Neuron (in vitro differentiated cells): ENCODE data around the gene TCF7L2.

Source experiments
- H2AFZ ChIP-seq: one replicate; pipeline ENCODE4 v1.6.1; 2013; ENCODE audit warnings: low read depth, mild to moderate bottlenecking, inconsistent platforms, low read length, moderate library complexity
- H3K27me3 ChIP-seq: one replicate; pipeline ENCODE4 v1.6.1; 2013; ENCODE audit warnings: low read length; ENCODE audit not compliant: insufficient read depth
- H3K36me3 ChIP-seq: one replicate; pipeline ENCODE4 v1.6.1; 2013; ENCODE audit warnings: low read length; ENCODE audit not compliant: insufficient read depth
- H3K4me1 ChIP-seq: one replicate; pipeline ENCODE4 v1.6.1; 2013; ENCODE audit warnings: low read length; ENCODE audit not compliant: insufficient read depth
- H3K4me3 ChIP-seq: 2 replicates; pipeline ENCODE4 v1.5.1; 2013; ENCODE audit warnings: mild to moderate bottlenecking, low read length, moderate library complexity
- H3K9me3 ChIP-seq: one replicate; pipeline ENCODE4 v1.6.1; 2013; ENCODE audit warnings: low read length

Gene TCF7L2

GRCh38 chr10:112961609-112962008 is 11.6 kb downstream of the TCF7L2 start:
- Histone ChIP-seq H3K4me3 (no peak overlapping the region), H3K36me3 (peaks cover 9% of the 10 kb centered on the region), H3K4me1 (peaks cover 51% of the 10 kb centered on the region), H3K9me3 (no peaks in the 10 kb centered on the region), H2AFZ (no peak overlapping the region), H3K27me3 (no peaks in the 10 kb centered on the region)

GRCh38 chr10:112962343-112962742 is 12.3 kb downstream of the TCF7L2 start:
- H3K4me1 ChIP-seq: peaks cover 44% of the 10 kb centered on the region
- H3K36me3 ChIP-seq: peaks cover 9% of the 10 kb centered on the region

DNA sequence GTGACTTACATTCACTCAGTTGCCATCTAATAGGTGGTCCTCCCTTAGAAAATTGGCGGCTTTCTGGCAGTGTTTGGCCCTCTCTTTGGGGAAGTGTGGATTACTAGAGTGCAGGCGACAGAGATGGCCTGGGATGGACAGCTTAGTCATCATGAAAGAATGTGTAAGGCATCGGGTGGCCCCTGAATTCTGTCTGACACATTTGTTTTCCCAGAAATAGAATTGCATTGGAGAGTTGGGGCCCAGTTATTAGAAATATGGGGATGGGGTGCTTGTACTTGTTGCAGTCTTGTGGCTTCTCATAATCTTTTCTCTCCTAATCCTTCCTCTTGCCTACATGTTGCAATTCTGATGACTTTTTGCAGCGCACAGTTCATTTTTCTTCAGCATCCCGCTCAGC is 13.8 kb downstream of the TCF7L2 start:
- Histone ChIP-seq H3K9me3 (no peaks in the 10 kb centered on the region), H3K27me3 (no peaks in the 10 kb centered on the region), H3K36me3 (peaks cover 12% of the 10 kb centered on the region), H2AFZ (no peak overlapping the region), H3K4me3 (no peak overlapping the region), H3K4me1 (peaks cover 29% of the 10 kb centered on the region)

More at GRCh38 chr10:112962343-112962742, 12.3 kb downstream of the TCF7L2 start:
- no peak overlapping the region for H2AFZ ChIP-seq
- no peaks in the 10 kb centered on the region for H3K27me3 ChIP-seq
- H3K4me3 ChIP-seq: no peak overlapping the region
- H3K9me3 ChIP-seq: no peaks in the 10 kb centered on the region

DNA sequence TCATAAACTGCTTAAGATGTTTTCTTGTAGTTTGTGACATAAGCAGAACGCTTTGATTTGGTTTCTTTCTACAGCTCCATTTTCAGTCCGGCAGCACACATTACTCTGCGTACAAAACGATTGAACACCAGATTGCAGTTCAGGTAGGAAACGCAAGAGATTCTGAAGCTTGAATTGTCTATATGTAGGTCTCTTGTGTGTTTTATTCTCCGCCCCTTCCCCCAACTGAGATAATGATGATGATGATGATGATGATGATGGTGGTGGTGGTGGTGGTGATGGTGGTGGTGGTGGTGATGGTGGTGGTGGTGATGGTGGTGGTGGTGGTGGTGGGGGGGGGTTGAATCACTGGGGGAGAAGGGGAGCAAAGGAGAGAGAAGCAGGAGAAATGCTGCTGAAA is 14.4 kb downstream of the TCF7L2 start:
- Histone ChIP-seq H3K9me3 (peaks cover 2% of the 10 kb centered on the region), H3K4me3 (no peak overlapping the region), H3K36me3 (peaks cover 18% of the 10 kb centered on the region), H3K27me3 (no peaks in the 10 kb centered on the region), H3K4me1 (peaks cover 23% of the 10 kb centered on the region), H2AFZ (no peak overlapping the region)

- peaks cover 13% of the 10 kb centered on the region for H3K4me1 ChIP-seq
- no peaks in the 10 kb centered on the region for H3K27me3 ChIP-seq
- H3K9me3 ChIP-seq: peaks cover 2% of the 10 kb centered on the region
- no peak overlapping the region for H2AFZ ChIP-seq
- H3K4me3 ChIP-seq: no peak overlapping the region
- H3K36me3 ChIP-seq: peaks cover 27% of the 10 kb centered on the region
Observed at GRCh38 chr10:112966194-112966855, 16.3 kb downstream of the TCF7L2 start.

- H3K4me3 ChIP-seq: no peak overlapping the region
- peaks cover 13% of the 10 kb centered on the region for H3K4me1 ChIP-seq
- peaks cover 2% of the 10 kb centered on the region for H3K9me3 ChIP-seq
- H2AFZ ChIP-seq: no peak overlapping the region
- peaks cover 32% of the 10 kb centered on the region for H3K36me3 ChIP-seq
- H3K27me3 ChIP-seq: no peaks in the 10 kb centered on the region
Observed at GRCh38 chr10:112967200-112967599, 17.2 kb downstream of the TCF7L2 start.

DNA sequence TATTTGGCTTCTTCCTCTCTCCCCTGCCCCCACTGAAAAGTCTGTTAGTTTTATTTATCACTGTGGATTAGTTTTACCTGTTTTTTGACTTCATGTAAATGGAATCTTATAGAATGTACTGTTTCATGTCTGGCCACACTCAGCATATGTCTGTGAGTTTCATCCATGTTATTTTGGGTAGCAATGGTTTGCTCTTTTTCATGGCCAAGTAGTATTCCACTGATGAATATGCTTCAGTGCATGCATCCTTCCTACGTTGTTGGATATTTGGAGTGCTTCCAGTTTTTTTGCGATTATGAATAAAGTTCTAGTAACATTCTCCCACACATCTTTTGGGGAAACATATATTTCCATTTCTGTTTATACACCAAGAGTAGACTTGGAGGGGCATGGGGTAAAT is 19.1 kb downstream of the TCF7L2 start:
- peaks cover 3% of the 10 kb centered on the region for H3K4me1 ChIP-seq
- no peaks in the 10 kb centered on the region for H3K27me3 ChIP-seq
- no peak overlapping the region for H2AFZ ChIP-seq
- H3K4me3 ChIP-seq: no peak overlapping the region
- peaks cover 43% of the 10 kb centered on the region for H3K36me3 ChIP-seq
- H3K9me3 ChIP-seq: peaks cover 2% of the 10 kb centered on the region

DNA sequence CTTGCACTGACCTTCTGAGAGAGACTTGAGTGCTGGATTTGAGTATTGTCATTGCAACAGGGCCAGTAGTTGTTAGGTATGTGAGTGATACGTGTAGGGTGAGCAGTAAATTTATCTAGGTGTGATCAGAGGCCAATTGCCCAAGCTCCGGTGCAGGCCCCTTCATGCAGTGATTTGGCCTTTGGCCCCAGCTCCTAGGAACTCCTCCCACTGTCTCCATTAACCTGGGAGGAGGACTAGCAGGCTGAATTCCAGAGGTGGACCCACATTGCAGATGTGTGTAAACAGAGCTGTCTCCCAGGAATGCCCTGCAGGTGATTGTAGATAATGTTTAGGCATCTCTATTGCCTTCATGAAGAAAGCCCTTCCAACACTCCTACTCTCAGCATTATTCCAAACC is 19.5 kb downstream of the TCF7L2 start:
- H3K36me3 ChIP-seq: peaks cover 45% of the 10 kb centered on the region
- H3K4me1 ChIP-seq: no peaks in the 10 kb centered on the region
- H2AFZ ChIP-seq: no peak overlapping the region
- peaks cover 2% of the 10 kb centered on the region for H3K9me3 ChIP-seq
- no peak overlapping the region for H3K4me3 ChIP-seq
- H3K27me3 ChIP-seq: no peaks in the 10 kb centered on the region

- H3K9me3 ChIP-seq: peaks cover 2% of the 10 kb centered on the region
- H3K27me3 ChIP-seq: no peaks in the 10 kb centered on the region
- H2AFZ ChIP-seq: no peak overlapping the region
- no peaks in the 10 kb centered on the region for H3K4me1 ChIP-seq
- H3K36me3 ChIP-seq: peaks cover 42% of the 10 kb centered on the region
- no peak overlapping the region for H3K4me3 ChIP-seq
Observed at GRCh38 chr10:112970021-112970420, 20.0 kb downstream of the TCF7L2 start.

DNA sequence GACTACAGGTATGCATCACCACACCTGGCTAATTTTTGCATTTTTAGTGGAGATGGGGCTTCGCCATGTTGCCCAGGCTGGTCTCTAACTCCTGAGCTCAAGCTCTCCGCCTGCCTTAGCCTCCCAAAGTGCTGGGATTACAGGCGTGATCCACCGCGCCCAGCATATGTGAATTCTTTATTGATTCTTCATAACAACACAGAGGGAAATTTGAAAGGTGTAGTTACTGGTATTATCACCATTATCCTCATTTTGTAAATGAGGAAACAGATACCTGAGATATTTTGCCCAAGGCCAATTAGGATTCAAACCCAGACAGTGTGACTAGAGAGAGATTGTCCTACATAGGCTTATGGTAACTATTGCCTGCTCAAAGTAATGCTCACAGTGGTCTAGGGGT is 22.6 kb downstream of the TCF7L2 start:
- no peak overlapping the region for H3K4me3 ChIP-seq
- H3K36me3 ChIP-seq: peaks cover 48% of the 10 kb centered on the region
- no peak overlapping the region for H2AFZ ChIP-seq
- H3K27me3 ChIP-seq: no peaks in the 10 kb centered on the region
- no peaks in the 10 kb centered on the region for H3K4me1 ChIP-seq
- H3K9me3 ChIP-seq: peaks cover 2% of the 10 kb centered on the region

DNA sequence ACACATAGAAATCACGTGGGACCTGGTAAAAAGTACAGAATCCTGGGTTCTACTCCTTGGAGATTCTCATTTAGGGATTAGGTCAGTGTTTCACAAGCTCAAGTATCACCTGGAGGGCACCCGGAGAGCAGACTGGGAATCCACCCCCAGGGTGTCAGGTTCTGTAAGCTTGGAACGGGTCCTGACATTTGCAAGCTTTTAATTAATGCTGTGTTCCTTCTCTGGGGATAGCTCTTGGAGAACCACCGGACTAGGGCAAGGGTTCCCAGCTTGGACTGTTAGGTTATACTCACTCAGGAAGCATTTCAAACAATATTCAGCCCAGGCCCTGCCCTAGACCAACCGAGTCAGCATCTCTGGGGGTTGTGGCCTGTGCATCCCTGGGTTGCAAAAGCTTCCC is 23.0 kb downstream of the TCF7L2 start:
- no peak overlapping the region for H2AFZ ChIP-seq
- no peak overlapping the region for H3K4me3 ChIP-seq
- H3K9me3 ChIP-seq: peaks cover 2% of the 10 kb centered on the region
- peaks cover 46% of the 10 kb centered on the region for H3K36me3 ChIP-seq
- H3K27me3 ChIP-seq: no peaks in the 10 kb centered on the region
- H3K4me1 ChIP-seq: no peaks in the 10 kb centered on the region

DNA sequence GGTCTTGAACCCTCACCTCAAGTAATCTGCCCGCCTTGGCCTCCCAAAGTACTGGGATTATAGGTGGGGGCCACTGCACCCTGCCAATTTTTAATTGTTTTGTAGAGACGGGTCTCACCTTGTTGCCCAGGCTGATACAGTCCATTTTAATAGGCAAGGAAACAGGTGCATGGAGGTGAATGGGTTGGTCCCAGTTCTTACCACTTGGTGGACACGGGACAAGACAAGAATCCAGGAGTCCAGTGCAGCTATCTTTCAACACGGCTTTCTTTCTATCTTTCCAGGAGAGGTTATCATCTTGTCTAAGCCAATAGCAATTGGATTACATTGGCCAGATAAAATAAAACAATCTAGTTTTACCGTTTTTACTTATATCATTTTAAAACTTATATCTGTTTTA is 23.8 kb downstream of the TCF7L2 start:
- peaks cover 45% of the 10 kb centered on the region for H3K36me3 ChIP-seq
- peaks cover 2% of the 10 kb centered on the region for H3K9me3 ChIP-seq
- no peak overlapping the region for H3K4me3 ChIP-seq
- H3K27me3 ChIP-seq: no peaks in the 10 kb centered on the region
- no peak overlapping the region for H2AFZ ChIP-seq
- no peaks in the 10 kb centered on the region for H3K4me1 ChIP-seq

GRCh38 chr10:112977426-112977898 is 27.4 kb downstream of the TCF7L2 start:
- Histone ChIP-seq H3K4me3 (no peak overlapping the region), H3K36me3 (peaks cover 24% of the 10 kb centered on the region), H2AFZ (no peak overlapping the region), H3K9me3 (no peaks in the 10 kb centered on the region), H3K4me1 (no peaks in the 10 kb centered on the region), H3K27me3 (no peaks in the 10 kb centered on the region)

DNA sequence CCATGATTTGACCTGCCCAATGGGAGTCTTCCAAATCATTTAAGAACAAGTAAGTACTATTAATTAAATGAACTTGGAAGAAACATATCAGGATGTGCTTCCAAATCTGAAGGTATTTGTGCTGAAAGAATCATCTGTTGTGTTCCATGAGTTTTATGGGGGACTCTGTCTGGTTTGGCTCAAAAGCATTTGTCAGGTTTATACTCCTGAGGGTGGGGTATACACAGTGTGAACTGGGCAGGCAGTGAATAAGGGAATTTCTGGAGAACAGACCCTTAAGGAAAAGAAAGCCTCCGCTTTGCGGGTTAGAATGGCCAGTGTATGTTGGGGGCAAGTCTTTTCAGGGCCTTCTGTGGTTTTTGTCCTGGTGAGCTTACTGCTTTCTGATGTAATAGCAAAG is 29.9 kb downstream of the TCF7L2 start:
- no peaks in the 10 kb centered on the region for H3K4me1 ChIP-seq
- H3K36me3 ChIP-seq: peaks cover 10% of the 10 kb centered on the region
- no peaks in the 10 kb centered on the region for H3K9me3 ChIP-seq
- no peaks in the 10 kb centered on the region for H3K27me3 ChIP-seq
- no peak overlapping the region for H3K4me3 ChIP-seq
- no peak overlapping the region for H2AFZ ChIP-seq
